Choroid plexus epithelial cell (primary cell): ENCODE data around the gene CKAP4.

Experiments
- DNase-seq: peaks from one replicate; pipeline ENCODE4 v3.0.0-alpha.2; 2010; ENCODE audit warnings: low read depth
- H3K4me3 ChIP-seq: 2 replicates; pipeline ENCODE4 v1.5.1; 2011; ENCODE audit warnings: low read depth, mild to moderate bottlenecking, control low read depth, low read length, moderate library complexity
- TF ChIP-seq, protein P1 (sequence below): conservative IDR thresholded peaks from 2 replicates; pipeline ENCODE4 v1.5.1; 2011; ENCODE audit warnings: low read depth, mild to moderate bottlenecking, control low read depth, inconsistent platforms, low read length, moderate library complexity

The CKAP4 gene

DNA sequence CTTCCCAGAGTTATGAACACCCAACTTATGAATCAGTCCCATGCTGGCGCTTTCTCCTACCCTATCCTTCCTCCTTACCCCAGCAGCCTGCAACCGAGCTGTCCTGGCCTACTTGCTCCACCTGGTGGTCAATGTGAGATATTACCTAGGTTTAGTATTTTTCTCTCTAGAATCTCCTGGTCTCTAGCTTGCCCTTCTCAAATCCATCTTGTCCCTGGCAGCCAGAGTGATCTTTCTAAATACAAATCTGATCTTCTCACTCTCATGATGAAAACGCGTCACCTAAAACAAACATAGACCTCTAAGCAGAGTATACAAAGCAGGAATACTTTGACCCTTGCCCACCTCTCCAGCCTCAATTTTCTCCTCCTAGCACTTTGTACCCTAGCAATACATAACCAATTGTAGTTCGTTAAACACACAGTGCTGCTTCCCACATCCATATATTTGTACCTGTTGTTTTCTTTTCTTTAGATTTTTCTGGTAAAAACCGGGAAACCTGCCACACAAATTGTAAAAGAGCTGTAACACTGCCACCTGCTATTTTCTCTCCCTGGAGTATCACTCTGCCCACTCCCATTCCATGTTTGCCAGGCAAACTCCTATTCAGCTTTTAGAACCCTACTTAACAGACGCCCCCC lies 34.8 kb upstream of the CKAP4 start:
- DNase-seq: peak; percentile 68
- no peak overlapping the region for H3K4me3 ChIP-seq
- TF ChIP-seq, protein P1, sequence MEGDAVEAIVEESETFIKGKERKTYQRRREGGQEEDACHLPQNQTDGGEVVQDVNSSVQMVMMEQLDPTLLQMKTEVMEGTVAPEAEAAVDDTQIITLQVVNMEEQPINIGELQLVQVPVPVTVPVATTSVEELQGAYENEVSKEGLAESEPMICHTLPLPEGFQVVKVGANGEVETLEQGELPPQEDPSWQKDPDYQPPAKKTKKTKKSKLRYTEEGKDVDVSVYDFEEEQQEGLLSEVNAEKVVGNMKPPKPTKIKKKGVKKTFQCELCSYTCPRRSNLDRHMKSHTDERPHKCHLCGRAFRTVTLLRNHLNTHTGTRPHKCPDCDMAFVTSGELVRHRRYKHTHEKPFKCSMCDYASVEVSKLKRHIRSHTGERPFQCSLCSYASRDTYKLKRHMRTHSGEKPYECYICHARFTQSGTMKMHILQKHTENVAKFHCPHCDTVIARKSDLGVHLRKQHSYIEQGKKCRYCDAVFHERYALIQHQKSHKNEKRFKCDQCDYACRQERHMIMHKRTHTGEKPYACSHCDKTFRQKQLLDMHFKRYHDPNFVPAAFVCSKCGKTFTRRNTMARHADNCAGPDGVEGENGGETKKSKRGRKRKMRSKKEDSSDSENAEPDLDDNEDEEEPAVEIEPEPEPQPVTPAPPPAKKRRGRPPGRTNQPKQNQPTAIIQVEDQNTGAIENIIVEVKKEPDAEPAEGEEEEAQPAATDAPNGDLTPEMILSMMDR: peak; percentile 88

DNA sequence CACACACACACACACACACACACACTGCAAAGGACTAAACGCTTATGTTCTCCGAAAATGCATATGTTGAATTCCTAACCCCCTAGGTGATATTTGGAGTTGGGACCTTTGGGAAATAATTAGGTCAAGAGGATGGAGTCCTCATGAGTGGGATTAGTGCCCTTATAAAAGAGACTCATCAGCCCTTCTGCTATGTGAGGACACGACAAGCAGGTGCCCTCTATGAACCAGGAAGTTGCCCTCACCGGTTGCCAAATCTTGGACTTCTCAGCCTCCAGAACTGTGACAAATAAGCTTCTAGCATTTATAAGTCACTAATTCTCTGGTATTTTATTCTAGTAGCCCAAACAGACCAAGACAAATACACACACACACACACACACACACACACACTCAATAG lies 34.0 kb upstream of the CKAP4 start:
- no peak overlapping the region for H3K4me3 ChIP-seq
- no peak for DNase-seq
- TF ChIP-seq, protein P1: no peak

DNA sequence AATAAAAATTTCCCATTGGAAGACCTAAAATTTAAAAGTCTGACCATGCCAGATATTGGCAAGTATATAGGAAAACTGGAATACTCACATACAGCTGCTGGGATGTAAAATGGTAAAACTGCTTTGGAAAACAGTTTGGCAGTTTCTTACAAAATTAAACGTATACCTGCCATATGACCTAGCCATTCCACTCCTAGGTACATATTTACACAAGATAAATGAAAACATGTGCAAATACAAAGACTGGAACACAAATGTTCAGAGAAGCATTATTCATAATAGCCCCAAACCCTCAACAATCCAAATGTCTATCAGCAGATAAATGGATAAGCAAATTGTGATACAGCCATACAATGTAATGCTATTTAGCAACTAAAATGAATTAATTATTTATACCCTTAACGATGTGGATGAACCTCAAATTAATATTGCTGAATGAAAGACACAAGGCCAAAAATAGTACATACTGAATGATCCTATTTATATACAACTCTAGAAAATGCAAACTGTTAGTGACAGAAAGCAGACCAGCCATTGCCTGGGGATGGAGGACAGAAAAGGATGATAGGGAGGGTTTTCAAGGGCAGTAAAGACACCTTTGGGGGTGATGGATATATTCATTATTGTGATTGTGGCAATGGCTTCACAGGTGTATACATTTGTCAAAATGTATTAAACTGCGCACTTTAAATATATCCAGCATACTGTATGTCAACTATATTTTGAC lies 33.4 kb upstream of the CKAP4 start:
- DNase-seq: no peak
- H3K4me3 ChIP-seq: no peak overlapping the region
- TF ChIP-seq, protein P1: no peak

DNA sequence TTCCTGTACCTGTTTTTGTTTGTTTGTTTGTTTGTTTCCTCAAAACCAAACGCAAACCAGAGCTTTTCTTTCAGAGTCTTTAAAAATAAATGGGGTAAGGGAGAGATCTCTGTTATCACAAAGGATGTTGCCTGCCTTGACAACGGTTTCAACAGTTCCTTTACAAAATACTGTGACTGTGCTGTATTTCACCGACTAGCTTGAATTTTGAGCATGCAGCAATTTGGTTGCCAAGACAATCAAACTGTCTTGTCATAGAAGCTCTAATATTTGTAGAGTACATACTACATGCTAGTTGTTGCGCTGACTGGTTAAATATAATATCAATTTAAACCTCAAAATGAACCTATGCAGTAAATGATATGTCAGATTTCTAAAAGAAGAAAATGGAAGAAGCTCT lies 32.3 kb upstream of the CKAP4 start:
- TF ChIP-seq, protein P1: no peak
- no peak overlapping the region for H3K4me3 ChIP-seq
- DNase-seq: no peak

DNA sequence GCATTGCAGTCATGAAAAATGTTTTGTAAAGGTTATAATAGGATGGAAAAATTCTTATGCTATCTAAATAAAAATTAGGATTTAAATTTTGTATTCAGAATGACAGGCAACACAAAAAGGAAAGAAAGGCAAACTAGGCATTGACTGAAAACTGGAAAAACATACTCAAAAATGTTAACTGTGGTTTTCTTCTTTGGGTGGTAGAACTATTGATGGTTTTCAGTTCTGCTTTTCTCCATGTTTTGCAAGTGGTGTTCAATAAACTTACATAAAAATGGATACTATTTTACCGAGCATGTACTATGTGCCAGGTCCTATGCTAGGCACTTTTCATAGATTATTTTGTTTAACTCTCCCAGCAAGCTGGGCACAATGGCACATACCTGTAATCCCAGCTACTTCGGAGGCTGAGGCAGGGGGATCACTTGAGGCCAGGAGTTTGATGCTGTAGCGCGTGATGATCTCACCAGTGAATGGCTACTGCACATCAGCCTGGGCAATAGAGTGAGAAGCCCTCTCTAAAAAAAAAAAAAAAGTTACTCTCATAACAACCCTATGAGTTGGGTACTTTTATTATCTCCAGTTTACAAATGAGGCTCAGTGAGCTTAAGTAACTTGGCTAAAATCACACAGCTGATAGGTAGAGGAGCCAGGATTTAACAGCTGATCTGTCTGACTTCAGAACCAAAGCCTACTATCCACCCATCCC lies 28.4 kb upstream of the CKAP4 start:
- H3K4me3 ChIP-seq: no peak overlapping the region
- TF ChIP-seq, protein P1: no peak
- DNase-seq: no peak

DNA sequence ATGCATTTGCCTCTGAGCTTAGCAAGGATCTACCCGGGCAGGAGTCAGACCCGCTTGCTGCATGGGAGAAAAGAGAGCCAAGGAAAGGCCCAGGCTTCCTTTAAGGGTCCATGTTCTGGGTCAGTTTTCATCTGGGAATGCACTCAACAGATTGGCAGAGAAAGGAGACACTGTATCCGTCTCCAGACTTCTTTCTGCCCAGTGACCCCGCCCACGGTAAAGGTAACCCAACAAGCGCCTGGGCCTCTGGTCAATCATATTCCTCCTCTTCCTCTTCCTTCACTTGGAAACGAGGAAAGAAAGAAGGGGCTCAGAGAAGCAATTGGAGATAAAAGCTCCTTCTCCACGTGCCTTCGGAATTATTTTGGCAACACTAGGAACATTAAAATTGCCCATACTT lies 27.6 kb upstream of the CKAP4 start:
- no peak for DNase-seq
- TF ChIP-seq, protein P1: no peak
- no peak overlapping the region for H3K4me3 ChIP-seq
